Measurements from ENCODE around the gene CASK.

GRCh38 chrX:41542135-41542534 is 381.2 kb downstream of the CASK start:
- TF ChIP-seq CTCF (IDR thresholded peaks at IDR 0.05), result no peak
- TF ChIP-seq POLR2AphosphoS5 (IDR thresholded peaks at IDR 0.05; ENCODE audit: insufficient read depth in 1 of 2, low read depth in 1 of 2), result no peak
- no peak for TF ChIP-seq POLR2A (IDR thresholded peaks at IDR 0.05)
